Small intestine (tissue), 7 donors: ENCODE measurements around the gene SLK. TPM values are rescaled to one million over a fixed set of nuclear protein-coding genes. Genes with fewer than 3 reads are reported as not detected.

Experiments used
- DNase-seq, 2 donors: peaks; one replicate each; pipeline versions ENCODE4 v3.0.0 to v3.0.0-alpha.2; 2013
- FAIRE-seq: peaks from 2 replicates; lab custom pipeline; 2012; peaks lifted over from hg19 to GRCh38; lab: Jason Lieb, UNC
- H3K27ac ChIP-seq, 3 donors: one replicate each; pipeline ENCODE4 v1.5.1; 2013; ENCODE audit warnings: low read length in 2 of 3, mild to moderate bottlenecking in 2 of 3, control low read depth in 1 of 3, inconsistent platforms in 1 of 3, low read depth in 1 of 3, moderate library complexity in 1 of 3
- H3K27me3 ChIP-seq, 3 donors: one replicate each; pipeline ENCODE4 v1.6.1; 2013; ENCODE audit warnings: low read length in 3 of 3, inconsistent platforms in 1 of 3; ENCODE audit not compliant: control insufficient read depth in 3 of 3, insufficient read depth in 3 of 3
- H3K36me3 ChIP-seq, 3 donors: one replicate each; pipeline ENCODE4 v1.6.1; 2013; ENCODE audit warnings: low read length in 3 of 3, inconsistent platforms in 1 of 3, low read depth in 1 of 3, mild to moderate bottlenecking in 1 of 3, moderate library complexity in 1 of 3; ENCODE audit not compliant: control insufficient read depth in 3 of 3, insufficient read depth in 2 of 3
- H3K4me1 ChIP-seq, 3 donors: one replicate each; pipeline ENCODE4 v1.6.1; 2013; ENCODE audit warnings: low read length in 2 of 3, inconsistent platforms in 1 of 3, low read depth in 1 of 3, mild to moderate bottlenecking in 1 of 3, moderate library complexity in 1 of 3; ENCODE audit not compliant: control insufficient read depth in 3 of 3, insufficient read depth in 2 of 3
- H3K4me3 ChIP-seq, 3 donors: one replicate each; pipeline ENCODE4 v1.5.1; 2013; ENCODE audit warnings: low read length in 3 of 3, control low read depth in 1 of 3, inconsistent platforms in 1 of 3, low read depth in 1 of 3, mild to moderate bottlenecking in 1 of 3, moderate library complexity in 1 of 3
- H3K9me3 ChIP-seq, 2 donors: one replicate each; pipeline ENCODE4 v1.6.1; 2013; ENCODE audit warnings: low read depth in 1 of 2, low read length in 1 of 2; ENCODE audit not compliant: control insufficient read depth in 2 of 2, insufficient read depth in 1 of 2
- WGBS, 3 donors: extraction: QIAGEN DNeasy Blood & Tissue Kit; methylation state at CpG; one replicate each; pipeline ENCODE4 v1.1.7; 2013; 5-methylcytosine and 5-hydroxymethylcytosine counted together
- polyA plus RNA-seq, 4 donors: library from polyadenylated mRNA; stranded (reverse) in 3 of 4; unstranded in 1 of 4; fragments of 200-250 nt in 3 of 4; fragments of 120-200 nt in 1 of 4; gene quantifications; one replicate each; pipeline versions ENCODE4 v1.2.1 to v1.2.3, GENCODE V29; 2013
- donor health status: healthy with polysubstance abuse.
- donor health status: control.
- donor health status: control.
- donor health status: Bipolar disorder and iron deficiency.
- donor health status: healthy.

SLK gene
- polyA plus RNA-seq, 4 donors: 11.2 to 33.0 (median 14.3) TPM

DNA sequence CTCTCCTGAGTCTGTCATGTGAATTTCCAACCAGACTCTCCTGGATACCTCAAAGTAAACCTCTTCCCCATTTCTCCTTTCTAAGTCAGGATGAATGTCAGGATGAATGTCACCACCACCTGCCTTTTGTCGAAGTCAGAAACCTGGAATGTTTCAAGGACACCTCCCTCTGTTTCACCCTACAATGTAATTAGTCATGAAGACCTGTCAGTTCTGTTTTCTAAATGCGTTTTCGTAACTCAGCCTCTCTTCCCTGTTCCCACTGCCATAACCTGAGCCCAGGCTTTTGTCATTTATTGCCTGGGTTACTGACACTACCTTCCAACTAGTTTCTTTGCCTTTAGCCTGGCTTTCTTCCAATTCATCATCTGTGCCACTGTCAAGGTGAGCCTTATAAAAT is 43.4 kb upstream of the SLK start:
- 49 to 59% (median 53%) methylated on average over 3 of the region's 3 CpGs for WGBS, 3 donors
- Histone ChIP-seq H3K27me3 (no peaks in the 10 kb centered on the region), H3K4me1 (peaks cover 0 to 9% (median 4%) of the 10 kb centered on the region in 3 donors), H3K27ac (no peak overlapping the region), H3K9me3 (no peaks in the 10 kb centered on the region), H3K36me3 (no peaks in the 10 kb centered on the region), H3K4me3 (no peak overlapping the region)
- DNase-seq (no peak), FAIRE-seq (no peak)

DNA sequence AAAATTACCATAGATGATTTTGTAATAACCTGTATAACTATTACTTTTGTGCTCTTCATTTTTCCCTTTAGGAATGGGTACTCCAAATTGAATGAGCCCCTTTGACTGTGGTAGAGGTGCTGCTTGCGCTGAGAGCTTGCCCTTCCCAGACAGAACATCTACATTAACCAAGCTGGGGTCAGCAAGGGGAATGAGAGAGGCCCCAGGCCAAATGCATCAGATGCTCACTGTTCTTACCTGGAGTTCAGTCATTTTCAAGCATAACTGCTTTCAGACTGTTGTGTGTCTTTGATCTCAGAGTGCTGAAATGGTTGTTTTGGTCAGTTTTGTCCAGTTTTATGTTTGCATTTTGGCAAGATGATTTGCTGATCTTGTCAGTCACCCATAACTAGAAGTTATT is 41.3 kb upstream of the SLK start:
- H3K4me1 ChIP-seq: peaks cover 0 to 9% (median 0%) of the 10 kb centered on the region in 3 donors
- WGBS, 3 donors: 96 to 100% (median 97%) methylated on average over 1 of the region's 1 CpG
- H3K27me3 ChIP-seq: no peaks in the 10 kb centered on the region
- FAIRE-seq (no peak), DNase-seq (no peak)
- no peaks in the 10 kb centered on the region for H3K9me3 ChIP-seq
- no peak overlapping the region for H3K4me3 ChIP-seq
- no peaks in the 10 kb centered on the region for H3K36me3 ChIP-seq
- no peak overlapping the region for H3K27ac ChIP-seq

DNA sequence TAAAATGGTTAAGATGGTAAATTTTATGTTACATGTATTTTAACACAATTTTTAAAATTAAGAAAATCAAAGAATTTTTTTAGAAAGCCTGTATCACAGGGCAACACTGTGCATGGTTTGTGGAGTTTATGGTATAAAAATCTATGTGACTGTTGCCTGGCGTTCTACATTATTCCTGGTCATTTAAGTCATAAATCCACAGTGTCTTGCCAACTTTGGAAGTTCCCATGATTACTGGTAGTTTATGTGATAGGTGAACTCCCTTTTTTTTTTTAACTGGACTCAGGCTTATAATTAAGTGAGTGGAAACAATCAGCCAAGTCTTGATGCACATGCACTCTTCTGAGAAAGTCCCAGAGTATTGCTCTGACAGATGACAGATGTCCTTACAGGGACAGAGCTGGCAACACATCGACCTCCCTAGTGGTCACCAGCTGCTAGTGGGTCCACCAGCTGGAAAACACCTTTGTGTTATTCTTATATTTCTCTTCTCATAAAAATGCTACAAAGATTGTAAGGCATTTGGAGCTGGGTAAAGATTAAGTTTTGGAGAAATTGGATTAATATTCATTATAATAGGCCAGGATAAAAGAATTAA is 40.1 kb upstream of the SLK start:
- H3K9me3 ChIP-seq: no peaks in the 10 kb centered on the region
- DNase-seq (no peak), FAIRE-seq (no peak)
- WGBS, 3 donors: 24 to 52% (median 46%) methylated on average over 2 of the region's 2 CpGs
- H3K27me3 ChIP-seq: no peaks in the 10 kb centered on the region
- no peak overlapping the region for H3K27ac ChIP-seq
- H3K4me3 ChIP-seq: no peak overlapping the region
- peaks cover 0 to 9% (median 0%) of the 10 kb centered on the region in 3 donors for H3K4me1 ChIP-seq
- H3K36me3 ChIP-seq: no peaks in the 10 kb centered on the region

DNA sequence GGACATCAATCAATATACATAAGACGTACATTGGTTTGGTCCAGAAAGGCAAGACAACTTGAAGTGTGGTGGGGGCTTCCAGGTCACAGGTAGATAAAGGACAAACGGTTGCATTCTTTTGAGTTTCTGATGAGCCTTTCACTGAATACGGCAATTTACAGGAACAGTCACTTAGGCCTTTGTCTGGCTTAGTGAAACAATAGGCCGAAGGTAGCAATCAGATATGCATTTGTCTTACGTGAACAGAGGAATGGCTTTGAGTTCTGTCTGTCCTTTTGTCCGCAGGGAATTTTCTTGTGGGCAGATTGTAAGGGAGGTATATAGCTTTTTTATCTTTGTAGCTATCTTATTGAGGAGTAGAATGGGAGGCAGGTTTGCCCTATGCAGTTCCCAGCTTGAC is 38.2 kb upstream of the SLK start:
- FAIRE-seq: no peak
- Histone ChIP-seq H3K27ac (no peak overlapping the region), H3K9me3 (no peaks in the 10 kb centered on the region), H3K36me3 (no peaks in the 10 kb centered on the region), H3K4me1 (peaks cover 0 to 15% (median 0%) of the 10 kb centered on the region in 3 donors), H3K27me3 (no peaks in the 10 kb centered on the region), H3K4me3 (no peak overlapping the region)
- DNase-seq: no peak
- WGBS, 3 donors: 93 to 96% (median 94%) methylated on average over 6 of the region's 6 CpGs

DNA sequence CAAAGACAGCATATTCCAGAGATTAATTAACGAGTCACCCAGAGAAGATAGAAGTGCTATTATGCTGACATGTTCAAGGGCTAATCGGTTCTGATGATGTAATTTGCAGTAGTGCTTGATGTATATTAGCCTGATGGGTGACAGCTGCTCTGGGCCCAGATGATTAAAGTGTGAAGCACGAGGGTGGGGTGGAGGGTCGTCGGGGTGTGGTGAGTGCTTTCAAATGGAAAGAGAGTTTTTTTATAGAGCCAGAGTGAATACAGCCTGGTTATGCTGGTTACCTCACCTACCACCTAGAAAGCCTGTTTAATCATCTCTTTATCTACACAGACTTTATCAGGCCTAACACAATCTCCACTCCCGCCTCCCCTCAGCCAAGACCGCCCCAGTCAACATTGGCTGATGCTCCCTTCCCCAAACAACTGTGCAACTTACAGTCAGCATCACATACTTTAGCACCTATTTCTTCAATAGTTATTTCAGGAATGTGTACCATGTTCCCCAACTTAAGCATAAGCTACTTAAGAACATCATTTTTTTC is 37.5 kb upstream of the SLK start:
- DNase-seq: no peak
- H3K4me3 ChIP-seq: no peak overlapping the region
- H3K27ac ChIP-seq: no peak overlapping the region
- peaks cover 0 to 15% (median 0%) of the 10 kb centered on the region in 3 donors for H3K4me1 ChIP-seq
- FAIRE-seq: no peak
- WGBS, 3 donors: 35 to 44% (median 39%) methylated on average over 7 of the region's 7 CpGs
- H3K36me3 ChIP-seq: no peaks in the 10 kb centered on the region
- H3K9me3 ChIP-seq: no peaks in the 10 kb centered on the region
- H3K27me3 ChIP-seq: no peaks in the 10 kb centered on the region

DNA sequence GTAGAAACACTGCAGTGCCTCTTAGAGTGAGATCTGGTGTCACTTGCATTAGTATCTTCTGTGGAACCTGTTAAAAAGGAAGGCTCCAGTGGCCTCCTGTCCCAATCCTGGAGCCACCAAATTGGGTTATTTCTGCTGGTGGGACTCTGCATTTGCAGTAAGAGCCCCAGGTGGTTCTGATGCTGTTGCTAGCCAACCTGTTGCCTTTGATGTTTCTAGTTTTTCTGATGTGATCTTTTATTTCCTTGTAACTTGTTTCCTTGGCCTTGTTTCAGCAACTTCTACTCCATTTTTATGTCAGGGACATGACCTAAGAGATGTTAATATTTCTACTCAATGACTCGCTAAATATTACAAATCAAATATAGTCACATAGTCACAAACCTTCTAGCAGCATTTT is 36.5 kb upstream of the SLK start:
- WGBS, 3 donors: 96 to 100% (median 98%) methylated on average over 1 of the region's 1 CpG
- Histone ChIP-seq H3K36me3 (no peaks in the 10 kb centered on the region), H3K4me1 (peaks cover 0 to 15% (median 0%) of the 10 kb centered on the region in 3 donors), H3K9me3 (no peaks in the 10 kb centered on the region), H3K4me3 (no peak overlapping the region), H3K27ac (no peak overlapping the region), H3K27me3 (no peaks in the 10 kb centered on the region)
- FAIRE-seq (no peak), DNase-seq (no peak)

DNA sequence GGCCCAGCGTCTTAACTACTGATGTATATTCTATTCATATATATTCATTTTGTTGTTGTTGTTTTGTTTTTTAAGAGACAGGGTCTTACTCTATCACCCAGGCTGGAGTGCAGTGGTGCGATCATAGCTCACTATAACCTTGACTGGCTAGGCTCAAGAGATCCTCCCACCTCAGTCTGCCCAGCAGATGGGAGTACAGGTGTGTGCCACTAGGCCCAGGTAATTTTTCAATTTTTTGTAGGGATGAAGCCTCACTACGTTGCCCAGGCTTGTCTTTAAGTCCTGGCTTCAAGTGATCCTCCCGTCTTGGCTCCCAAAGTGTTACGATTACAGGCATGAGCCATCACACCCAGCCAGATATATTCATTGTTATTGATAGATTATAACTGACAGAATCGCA is 36.1 kb upstream of the SLK start:
- DNase-seq: no peak
- Histone ChIP-seq H3K4me1 (peaks cover 0 to 12% (median 0%) of the 10 kb centered on the region in 3 donors), H3K27ac (no peak overlapping the region), H3K4me3 (no peak overlapping the region), H3K9me3 (no peaks in the 10 kb centered on the region), H3K36me3 (no peaks in the 10 kb centered on the region), H3K27me3 (no peaks in the 10 kb centered on the region)
- WGBS, 3 donors: 93 to 96% (median 93%) methylated on average over 6 of the region's 6 CpGs
- FAIRE-seq: no peak

DNA sequence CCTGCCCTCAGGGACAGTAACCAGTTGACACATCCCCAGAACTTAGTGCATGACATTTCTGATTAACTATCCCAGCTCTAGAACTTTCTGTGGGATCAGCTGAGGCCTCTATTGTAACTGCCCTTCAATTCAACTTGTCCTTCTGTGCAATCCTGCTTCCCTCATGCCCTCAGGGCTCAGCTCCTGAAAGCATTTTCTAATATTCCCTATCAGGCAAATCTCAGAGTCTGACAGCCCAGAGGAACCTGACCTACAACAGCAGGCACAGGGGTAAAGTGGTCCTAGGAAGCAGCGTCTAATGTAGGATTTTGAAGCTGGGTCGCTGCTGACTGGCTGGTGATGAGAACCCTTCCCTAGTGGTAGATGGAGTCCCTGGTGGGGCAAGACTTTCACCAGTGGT is 35.3 kb upstream of the SLK start:
- Histone ChIP-seq H3K4me1 (peaks cover 0 to 6% (median 0%) of the 10 kb centered on the region in 3 donors), H3K36me3 (no peaks in the 10 kb centered on the region), H3K9me3 (no peaks in the 10 kb centered on the region), H3K27me3 (no peaks in the 10 kb centered on the region), H3K4me3 (no peak overlapping the region), H3K27ac (no peak overlapping the region)
- 95 to 96% (median 96%) methylated on average over 2 of the region's 2 CpGs for WGBS, 3 donors
- no peak for FAIRE-seq
- no peak for DNase-seq

DNA sequence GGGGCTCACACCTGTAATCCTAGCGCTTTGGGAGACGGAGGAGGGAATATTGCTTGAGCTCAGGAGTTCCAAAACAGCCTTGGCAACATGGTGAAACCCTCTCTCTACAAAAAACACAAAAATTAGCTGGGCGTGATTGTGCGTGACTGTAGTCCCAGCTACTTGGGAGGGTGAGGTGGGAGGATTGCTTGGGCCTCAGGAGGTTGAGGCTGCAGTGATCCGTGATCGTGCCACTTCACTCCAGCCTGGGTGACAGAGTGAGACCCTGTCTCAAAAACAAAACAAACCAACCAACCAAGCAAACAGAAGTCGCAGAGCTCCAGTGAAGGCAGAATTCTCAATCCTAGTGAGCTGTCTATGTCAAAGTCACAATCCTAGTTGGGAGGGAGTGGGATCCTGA is 34.7 kb upstream of the SLK start:
- no peak for FAIRE-seq
- WGBS, 3 donors: 93 to 99% (median 96%) methylated on average over 7 of the region's 7 CpGs
- Histone ChIP-seq H3K4me1 (peaks cover 0 to 6% (median 0%) of the 10 kb centered on the region in 3 donors), H3K9me3 (no peaks in the 10 kb centered on the region), H3K4me3 (no peak overlapping the region), H3K27ac (no peak overlapping the region), H3K27me3 (no peaks in the 10 kb centered on the region), H3K36me3 (no peaks in the 10 kb centered on the region)
- DNase-seq: no peak
